ENCODE results near the gene BCR. TPM values are rescaled to one million over a fixed set of nuclear protein-coding genes. Genes with fewer than 3 reads are reported as not detected.
A peak's percentile ranks its signal among the peaks of the same experiment; 100 is the strongest.

The BCR gene
- total RNA-seq, 3 donors from 2014 or later = 25.3 to 44.6 (median 35.1) TPM

- no peak for DNase-seq (ENCODE audit: low spot score in 2 of 2)
- TF ChIP-seq POLR2A (IDR thresholded peaks at IDR 0.05) (no peak), CTCF (IDR thresholded peaks at IDR 0.05) (no peak), POLR2AphosphoS5 (IDR thresholded peaks at IDR 0.05) (no peak)
- intact Hi-C loops (cut with DNase I; ENCODE audit: low total_unique reads) = no loop called here
- H3K27me3 ChIP-seq = no peaks in the 10 kb centered on the region
- H3K9me3 ChIP-seq = no peaks in the 10 kb centered on the region
- H3K4me1 ChIP-seq = peaks cover 7 to 13% of the 10 kb centered on the region in 2 donors
- H3K36me3 ChIP-seq = no peaks in the 10 kb centered on the region
- peak overlapping the region; percentile 39 to 73 (median 48) for H3K4me3 ChIP-seq
- peak overlapping the region; percentile 71 to 91 for H3K27ac ChIP-seq
Measured at GRCh38 chr22:23145878-23146470, 34.3 kb upstream of the BCR start.

DNA sequence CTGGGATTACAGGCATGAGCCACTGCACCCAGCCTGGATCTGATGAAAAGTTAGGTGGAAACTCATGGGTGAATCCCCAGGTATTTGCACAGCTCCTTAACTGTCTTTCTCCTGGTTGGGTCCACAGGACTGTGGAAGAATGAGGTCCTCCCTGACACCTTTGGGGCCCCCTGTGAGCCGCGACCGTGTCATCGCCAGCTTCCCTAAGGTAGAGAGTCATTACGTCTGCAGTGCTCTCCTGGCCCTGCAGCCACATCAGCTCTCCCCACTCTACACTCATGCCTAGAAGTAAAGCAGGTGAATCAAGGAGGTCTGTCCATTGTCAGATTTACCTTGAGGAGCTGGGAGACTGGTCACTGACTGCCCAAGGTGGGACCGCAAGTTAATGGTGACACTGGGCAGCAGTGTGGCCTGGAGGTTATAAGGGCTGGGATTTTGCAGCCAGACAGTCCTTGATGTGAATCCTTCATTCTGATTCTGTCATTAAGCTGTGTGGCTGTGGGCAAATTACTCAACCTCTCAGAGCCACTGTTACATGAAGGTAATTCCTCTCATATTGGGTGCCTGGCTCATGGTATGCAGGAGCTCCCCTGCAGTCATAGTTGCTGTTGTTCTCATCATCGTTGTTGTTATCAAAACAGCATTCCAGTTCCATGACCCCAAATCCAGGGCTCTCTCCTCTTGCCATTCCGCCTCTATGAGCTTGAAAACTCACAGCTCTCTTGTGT is 33.7 kb upstream of the BCR start:
- no peak for TF ChIP-seq POLR2A (IDR thresholded peaks at IDR 0.05)
- TF ChIP-seq POLR2AphosphoS5 (IDR thresholded peaks at IDR 0.05) = no peak
- no peak for TF ChIP-seq CTCF (IDR thresholded peaks at IDR 0.05)
- H3K27ac ChIP-seq = peak overlapping the region; percentile 66 to 91
- no peaks in the 10 kb centered on the region for H3K9me3 ChIP-seq
- intact Hi-C loops (cut with DNase I; ENCODE audit: low total_unique reads) = no loop called here
- no peaks in the 10 kb centered on the region for H3K36me3 ChIP-seq
- no peaks in the 10 kb centered on the region for H3K27me3 ChIP-seq
- H3K4me3 ChIP-seq = no peak overlapping the region
- H3K4me1 ChIP-seq = peaks cover 7 to 13% of the 10 kb centered on the region in 2 donors
- DNase-seq (ENCODE audit: low spot score in 2 of 2) = no peak

- peak overlapping the region; percentile 13 to 66 for H3K27ac ChIP-seq
Measured at GRCh38 chr22:23147617-23148387, 32.5 kb upstream of the BCR start.

DNA sequence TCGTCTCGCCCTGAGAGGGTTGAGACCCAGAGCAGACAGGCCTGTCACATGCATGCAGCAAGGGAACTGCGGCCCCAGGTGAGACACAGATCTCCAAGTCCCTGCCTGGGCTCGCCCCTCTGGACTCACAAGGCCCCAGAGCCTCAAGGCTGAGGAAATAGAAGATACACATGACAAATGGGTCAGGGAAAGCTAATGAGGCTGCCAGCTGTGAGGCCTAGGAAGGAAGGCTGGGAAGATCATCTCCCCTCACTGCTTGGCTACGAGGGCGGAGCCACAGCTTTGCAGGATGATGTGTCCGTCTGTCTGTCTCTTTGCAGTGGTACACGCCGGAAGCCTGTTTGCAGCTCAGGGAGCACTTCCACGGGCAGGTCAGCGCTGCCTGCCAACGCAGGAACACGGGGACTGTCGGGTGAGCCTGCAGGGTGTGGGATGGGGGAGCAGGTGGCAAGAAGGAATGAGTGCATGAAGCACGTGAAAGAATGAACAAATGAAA is 30.5 kb upstream of the BCR start:
- H3K27me3 ChIP-seq = no peaks in the 10 kb centered on the region
- no peak overlapping the region for H3K4me3 ChIP-seq
- no peaks in the 10 kb centered on the region for H3K9me3 ChIP-seq
- peaks cover 7 to 13% of the 10 kb centered on the region in 2 donors for H3K4me1 ChIP-seq
- DNase-seq (ENCODE audit: low spot score in 2 of 2) = no peak
- no peak for TF ChIP-seq POLR2AphosphoS5 (IDR thresholded peaks at IDR 0.05)
- no peak for TF ChIP-seq CTCF (IDR thresholded peaks at IDR 0.05)
- TF ChIP-seq POLR2A (IDR thresholded peaks at IDR 0.05) = no peak
- no peak overlapping the region for H3K27ac ChIP-seq
- intact Hi-C loops (cut with DNase I; ENCODE audit: low total_unique reads) = no loop called here
- no peaks in the 10 kb centered on the region for H3K36me3 ChIP-seq

More at GRCh38 chr22:23147617-23148387, 32.5 kb upstream of the BCR start:
- Histone ChIP-seq H3K4me1 (peaks cover 7 to 13% of the 10 kb centered on the region in 2 donors), H3K4me3 (no peak overlapping the region), H3K27me3 (no peaks in the 10 kb centered on the region), H3K36me3 (no peaks in the 10 kb centered on the region), H3K9me3 (no peaks in the 10 kb centered on the region)
- TF ChIP-seq POLR2AphosphoS5 (IDR thresholded peaks at IDR 0.05) (peak in 1 of 3 donors; percentile 57), POLR2A (IDR thresholded peaks at IDR 0.05) (no peak), CTCF (IDR thresholded peaks at IDR 0.05) (no peak)
- DNase-seq (ENCODE audit: low spot score in 2 of 2) = peak in 1 of 2 donors; percentile 55
- intact Hi-C loops (cut with DNase I; ENCODE audit: low total_unique reads) = no loop called here
